H1 (cell line): ENCODE measurements around the gene EPG5. TPM values are rescaled to one million over a fixed set of nuclear protein-coding genes. Genes with fewer than 3 reads are reported as not detected.

ENCODE experiments used
- CTCF ChIA-PET: fragments of 300-600 bp; sonication (Branson Sonifier 250); formaldehyde crosslinking; loops from one replicate; lab custom pipeline; 2021; ENCODE audit not compliant: partially characterized antibody; lab: Charles Lee
- POLR2A ChIA-PET: fragments of 300-600 bp; sonication (Branson Sonifier 250); formaldehyde crosslinking; loops from one replicate; lab custom pipeline; 2021; ENCODE audit warnings: inconsistent platforms; ENCODE audit not compliant: partially characterized antibody; lab: Charles Lee
- DNase-seq, 2 experiments: peaks; one replicate each; pipeline versions ENCODE4 v3.0.0 to v3.0.0-alpha.2; 2010 to 2022; ENCODE audit warnings: low spot score in 2 of 2, low read depth in 1 of 2, mixed read lengths in 1 of 2
- FAIRE-seq: peaks from 2 replicates; lab custom pipeline; 2011; peaks lifted over from hg19 to GRCh38; lab: Jason Lieb, UNC
- H2AFZ ChIP-seq: 2 replicates; pipeline ENCODE4 v1.8.1; 2012; ENCODE audit warnings: low read length, inconsistent platforms
- H2AK5ac ChIP-seq: 2 replicates; pipeline ENCODE4 v1.6.1; 2013; ENCODE audit warnings: low read depth, low read length
- H2BK120ac ChIP-seq: replicated peaks from 2 replicates; pipeline ENCODE3; 2013; ENCODE audit warnings: low read depth, low read length, inconsistent platforms
- H2BK12ac ChIP-seq: 2 replicates; pipeline ENCODE4 v1.6.1; 2013; ENCODE audit warnings: low read depth, low read length
- H2BK15ac ChIP-seq: 2 replicates; pipeline ENCODE4 v1.6.1; 2013; ENCODE audit warnings: low read length
- H2BK20ac ChIP-seq: 2 replicates; pipeline ENCODE4 v1.6.1; 2013; ENCODE audit warnings: low read length
- H2BK5ac ChIP-seq: 2 replicates; pipeline ENCODE4 v1.6.1; 2013; ENCODE audit warnings: low read depth, low read length
- H3K14ac ChIP-seq: 2 replicates; pipeline ENCODE4 v1.6.1; 2013; ENCODE audit warnings: inconsistent platforms; ENCODE audit not compliant: insufficient read length
- H3K18ac ChIP-seq: 2 replicates; pipeline ENCODE4 v1.6.1; 2013; ENCODE audit warnings: low read length; ENCODE audit errors: extremely low read depth
- H3K23ac ChIP-seq: 2 replicates; pipeline ENCODE4 v1.6.1; 2013; ENCODE audit warnings: inconsistent platforms; ENCODE audit not compliant: insufficient read length
- H3K23me2 ChIP-seq: 2 replicates; pipeline ENCODE4 v1.6.1; 2013; ENCODE audit warnings: low read depth, low read length
- H3K27ac ChIP-seq: 2 replicates; pipeline ENCODE4 v1.6.1; 2011; ENCODE audit warnings: low read depth, low read length, inconsistent platforms
- H3K27me3 ChIP-seq, 4 experiments: replicated peaks in 1 of 4; 1 replicate in 1 of 4; 2 replicates in 3 of 4; pipeline versions ENCODE4 v1.6.1 to v1.8.1; 2011 to 2013; ENCODE audit warnings: low read length in 3 of 4, mild to moderate bottlenecking in 3 of 4, inconsistent platforms in 2 of 4, mixed read lengths in 2 of 4, moderate library complexity in 1 of 4; ENCODE audit not compliant: control insufficient read depth in 3 of 4, insufficient read depth in 3 of 4; ENCODE audit errors: extremely low read depth in 1 of 4
- H3K36me3 ChIP-seq, 4 experiments: 2 replicates each; pipeline versions ENCODE4 v1.6.1 to v1.8.1; 2011 to 2013; ENCODE audit warnings: mild to moderate bottlenecking in 4 of 4, low read length in 3 of 4, moderate library complexity in 2 of 4, control low read depth in 1 of 4, inconsistent platforms in 1 of 4; ENCODE audit not compliant: insufficient read depth in 4 of 4, control insufficient read depth in 2 of 4
- H3K4ac ChIP-seq: replicated peaks from 2 replicates; pipeline ENCODE3; 2013; ENCODE audit warnings: low read length, low read depth, mixed read lengths, inconsistent platforms; ENCODE audit not compliant: insufficient read length
- H3K4me1 ChIP-seq, 4 experiments: replicated peaks in 1 of 4; 1 replicate in 1 of 4; 2 replicates in 3 of 4; pipeline versions ENCODE4 v1.6.1 to v1.8.1; 2011 to 2013; ENCODE audit warnings: low read length in 3 of 4, inconsistent platforms in 2 of 4, mixed read lengths in 1 of 4; ENCODE audit not compliant: insufficient read depth in 4 of 4, control insufficient read depth in 3 of 4
- H3K4me2 ChIP-seq, 2 experiments: 2 replicates each; pipeline versions ENCODE4 v1.6.1 to v1.8.1; 2011 to 2013; ENCODE audit warnings: low read depth in 2 of 2, low read length in 2 of 2, control low read depth in 1 of 2, inconsistent platforms in 1 of 2, mild to moderate bottlenecking in 1 of 2; ENCODE audit not compliant: insufficient read depth in 1 of 2
- H3K4me3 ChIP-seq, 4 experiments: fragments of 200-600, 300-600 bp in 1 of 4; sonication (generic), shearing (Covaris generic), sonication (Bioruptor Twin) in 1 of 4; 2 replicates each; pipeline versions ENCODE4 v1.5.1 to v1.8.1; 2011 to 2016; ENCODE audit warnings: low read length in 4 of 4, low read depth in 3 of 4, control low read depth in 2 of 4, inconsistent platforms in 2 of 4, mild to moderate bottlenecking in 2 of 4, mixed read lengths in 1 of 4, moderate library complexity in 1 of 4; ENCODE audit not compliant: insufficient read depth in 2 of 4; ENCODE audit errors: extremely low read depth in 1 of 4
- H3K56ac ChIP-seq: replicated peaks from 2 replicates; pipeline ENCODE3; 2013; ENCODE audit warnings: low read depth, mild to moderate bottlenecking, mixed read lengths, low read length, inconsistent platforms; ENCODE audit not compliant: insufficient read length
- H3K79me1 ChIP-seq: 2 replicates; pipeline ENCODE4 v1.6.1; 2013; ENCODE audit warnings: low read depth, low read length, control low read depth
- H3K79me2 ChIP-seq, 2 experiments: 2 replicates each; pipeline versions ENCODE4 v1.6.1 to v1.8.1; 2012 to 2013; ENCODE audit warnings: low read length in 2 of 2, mild to moderate bottlenecking in 2 of 2, inconsistent platforms in 1 of 2; ENCODE audit not compliant: insufficient read depth in 2 of 2, control insufficient read depth in 1 of 2
- H3K9ac ChIP-seq, 4 experiments: replicated peaks in 1 of 4; 1 replicate in 1 of 4; 2 replicates in 3 of 4; pipeline versions ENCODE4 v1.6.1 to v1.8.1; 2011 to 2013; ENCODE audit warnings: low read depth in 3 of 4, low read length in 3 of 4, control low read depth in 2 of 4, mild to moderate bottlenecking in 2 of 4, moderate library complexity in 2 of 4, inconsistent platforms in 1 of 4; ENCODE audit errors: extremely low read depth in 1 of 4
- H3K9me3 ChIP-seq, 2 experiments: 2 replicates each; pipeline versions ENCODE4 v1.6.1 to v1.8.1; 2012 to 2013; ENCODE audit warnings: mild to moderate bottlenecking in 2 of 2, moderate library complexity in 2 of 2, control low read depth in 1 of 2, inconsistent platforms in 1 of 2, low read depth in 1 of 2, low read length in 1 of 2, mixed read lengths in 1 of 2; ENCODE audit not compliant: insufficient read depth in 2 of 2
- H4K20me1 ChIP-seq, 2 experiments: replicated peaks in 1 of 2; 2 replicates each; pipeline versions ENCODE3 to v1.8.1; 2011 to 2013; ENCODE audit warnings: inconsistent platforms in 2 of 2, low read length in 2 of 2, mild to moderate bottlenecking in 1 of 2; ENCODE audit not compliant: insufficient read depth in 2 of 2, control insufficient read depth in 1 of 2
- H4K5ac ChIP-seq: 2 replicates; pipeline ENCODE4 v1.6.1; 2013; ENCODE audit warnings: low read length, low read depth, mixed read lengths, inconsistent platforms; ENCODE audit not compliant: insufficient read length
- H4K8ac ChIP-seq: 2 replicates; pipeline ENCODE4 v1.8.0; 2013; ENCODE audit warnings: mild to moderate bottlenecking, moderate library complexity, low read length, inconsistent platforms; ENCODE audit not compliant: insufficient read depth; ENCODE audit errors: extremely low read depth
- H4K91ac ChIP-seq: replicated peaks from 2 replicates; pipeline ENCODE3; 2013; ENCODE audit warnings: low read length, mixed read lengths, inconsistent platforms; ENCODE audit not compliant: insufficient read length
- EGR1 ChIP-seq: IDR thresholded peaks from 2 replicates; pipeline ENCODE4 v1.6.1; 2011; ENCODE audit warnings: low read depth, low read length, borderline replicate concordance
- GTF2F1 ChIP-seq: IDR thresholded peaks from 2 replicates; pipeline ENCODE4 v1.6.1; 2012; ENCODE audit warnings: low read depth, low read length, improper control_type of control experiment, borderline replicate concordance
- JUN ChIP-seq: IDR thresholded peaks from 2 replicates; pipeline ENCODE4 v1.6.1; 2011; ENCODE audit warnings: low read depth, mild to moderate bottlenecking, improper control_type of control experiment, low read length
- JUND ChIP-seq: IDR thresholded peaks from 2 replicates; pipeline ENCODE4 v1.6.1; 2011; ENCODE audit warnings: mild to moderate bottlenecking, improper control_type of control experiment, low read length
- NRF1 ChIP-seq: IDR thresholded peaks from 2 replicates; pipeline ENCODE4 v1.6.1; 2011; ENCODE audit warnings: mild to moderate bottlenecking, low read depth, low read length, improper control_type of control experiment
- POLR2A ChIP-seq, 2 experiments: IDR thresholded peaks; 1 replicate in 1 of 2; 2 replicates in 1 of 2; pipeline ENCODE4 v1.6.1; 2011; ENCODE audit warnings: low read depth in 2 of 2, low read length in 2 of 2, mild to moderate bottlenecking in 2 of 2; ENCODE audit errors: control extremely low read depth in 1 of 2
- RBBP5 ChIP-seq: IDR thresholded peaks from 2 replicates; pipeline ENCODE4 v1.7.1; 2012; ENCODE audit warnings: low read depth, mild to moderate bottlenecking, inconsistent platforms, low read length, moderate library complexity, borderline replicate concordance
- SAP30 ChIP-seq: fragments of 300-600 bp; sonication (generic); IDR thresholded peaks from 2 replicates; pipeline ENCODE4 v1.7.1; 2012; ENCODE audit warnings: low read length, moderate library complexity, mild to moderate bottlenecking, inconsistent platforms; ENCODE audit not compliant: insufficient read depth, insufficient replicate concordance
- SIN3A ChIP-seq, 2 experiments: IDR thresholded peaks in 1 of 2; conservative IDR thresholded peaks in 1 of 2; 2 replicates each; pipeline ENCODE4 v1.6.1; 2011 to 2012; ENCODE audit warnings: low read length in 2 of 2, improper control_type of control experiment in 1 of 2, low read depth in 1 of 2, mild to moderate bottlenecking in 1 of 2
- SP4 ChIP-seq: IDR thresholded peaks from 2 replicates; pipeline ENCODE4 v1.6.1; 2012; ENCODE audit warnings: low read length, inconsistent platforms
- TAF7 ChIP-seq: optimal IDR thresholded peaks from 2 replicates; pipeline ENCODE3; 2011; ENCODE audit warnings: low read depth, mild to moderate bottlenecking, inconsistent platforms, low read length, moderate library complexity, borderline replicate concordance
- ZNF274 ChIP-seq: IDR thresholded peaks from 2 replicates; pipeline ENCODE4 v1.7.0; 2012; ENCODE audit warnings: low read length, borderline replicate concordance; ENCODE audit errors: extremely low read depth
- WGBS, 2 experiments: shearing (Covaris generic) in 1 of 2; methylation state at CpG; one replicate each; pipeline versions ENCODE4 v1.1.6 to v1.1.7; 2013 to 2015; ENCODE audit warnings: low lambda C conversion rate in 2 of 2, mixed read lengths in 2 of 2, inconsistent platforms in 1 of 2, low coverage in 1 of 2, missing lambda C conversion rate in 1 of 2; ENCODE audit not compliant: insufficient replicate concordance in 2 of 2, insufficient coverage in 1 of 2, insufficient read length in 1 of 2; ENCODE audit errors: extremely low coverage in 1 of 2, missing lambda C conversion rate in 1 of 2; 5-methylcytosine and 5-hydroxymethylcytosine counted together
- polyA plus RNA-seq, 7 experiments: library from polyadenylated mRNA; depleted of rRNA in 3 of 7; stranded (reverse) in 5 of 7; unstranded in 2 of 7; fragments of >200 nt in 5 of 7; fragments of 200-250 nt in 2 of 7; gene quantifications; 1 replicate in 5 of 7; 2 replicates in 1 of 7; 4 replicates in 1 of 7; pipeline versions ENCODE4 v1.2.1 to v1.2.3, GENCODE V29; 2011 to 2013; ENCODE audit warnings: missing spikeins in 2 of 7, mixed read lengths in 2 of 7
- total RNA-seq: library from RNA; stranded (reverse); fragmentation: NEBNext Ultra II Directional; extraction: Animal tissue kit (Norgen Biotek cat#: 25700); gene quantifications from 2 replicates; pipeline ENCODE4 v1.2.1, GENCODE V29; 2021
- TF ChIP-seq, protein P1 (sequence below): IDR thresholded peaks from 2 replicates; pipeline ENCODE4 v1.6.1; 2011; ENCODE audit warnings: low read length, improper control_type of control experiment

EPG5 gene
- total and polyA plus RNA-seq, 2 of the 8 experiments (the other 6 are each of a cell fraction or from before 2014, with no cell fraction given), result 14.1 to 18.3 TPM

DNA sequence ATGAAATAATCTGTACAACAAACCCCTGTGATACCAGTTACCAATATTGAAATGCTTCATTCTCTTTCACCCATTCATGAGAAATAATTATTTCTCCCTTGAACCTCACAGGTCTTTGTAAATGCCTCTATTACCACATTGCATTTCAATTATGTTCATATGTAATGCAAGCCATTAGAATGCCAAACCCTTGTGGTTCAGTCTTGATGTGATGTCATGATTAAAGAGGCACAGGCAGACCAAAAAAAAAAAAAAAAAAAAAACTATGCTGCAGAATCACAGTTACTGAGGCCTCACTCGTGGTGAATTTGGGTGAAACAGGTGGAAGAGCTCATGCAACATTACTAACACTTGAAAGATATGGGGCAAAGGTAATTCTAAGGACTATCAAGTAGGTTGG, 9.4 kb upstream of the EPG5 start:
- peaks cover 0 to 8% (median 3%) of the 10 kb centered on the region in 4 experiments; a peak in 3 of 7 replicates for H3K4me1 ChIP-seq
- no peak overlapping the region for H2BK20ac ChIP-seq
- H3K79me1 ChIP-seq, result no peaks in the 10 kb centered on the region
- no peaks in the 10 kb centered on the region for H3K79me2 ChIP-seq
- H3K36me3 ChIP-seq, result no peaks in the 10 kb centered on the region
- no peak overlapping the region for H2BK12ac ChIP-seq
- WGBS, 2 experiments, result 100% methylated on average over 1 of the region's 1 CpG; no CpG with 5 or more reads in 1 of the 2 experiments
- H3K27ac ChIP-seq, result no peak overlapping the region
- no peak overlapping the region for H2AK5ac ChIP-seq
- no peak overlapping the region for H3K14ac ChIP-seq
- FAIRE-seq, result no peak
- H2BK15ac ChIP-seq, result no peak overlapping the region
- H3K23me2 ChIP-seq, result no peaks in the 10 kb centered on the region
- H3K23ac ChIP-seq, result no peak overlapping the region
- no peak overlapping the region for H3K4me3 ChIP-seq
- POLR2A ChIA-PET, result interaction anchor here (1.7 to 2.0 kb wide), 2 partner anchors 14 to 19 kb away, joined by 4 to 5 read pairs; no protein-coding TSS in a partner anchor
- no peak overlapping the region for H2BK5ac ChIP-seq
- no peak overlapping the region for H3K4ac ChIP-seq
- CTCF ChIA-PET, result interaction anchor here (0.7 to 4.4 kb wide), 10 partner anchors 11 to 314 kb away, joined by 3 to 27 read pairs (median 6); partner anchors contain the start of gene PSTPIP2
- H3K27me3 ChIP-seq, result no peaks in the 10 kb centered on the region
- H3K4me2 ChIP-seq, result no peak overlapping the region
- no peak overlapping the region for H3K9ac ChIP-seq
- no peak overlapping the region for H4K5ac ChIP-seq
- no peak overlapping the region for H4K8ac ChIP-seq
- H4K20me1 ChIP-seq, result no peaks in the 10 kb centered on the region
- no peak overlapping the region for H3K56ac ChIP-seq
- H3K18ac ChIP-seq, result no peak overlapping the region
- no peak overlapping the region for H4K91ac ChIP-seq
- no peak for DNase-seq
- no peaks in the 10 kb centered on the region for H3K9me3 ChIP-seq
- no peak overlapping the region for H2AFZ ChIP-seq
- H2BK120ac ChIP-seq, result no peak overlapping the region
- TF ChIP-seq GTF2F1, result no peak
- no peak for TF ChIP-seq ZNF274
- no peak for TF ChIP-seq RBBP5
- TF ChIP-seq JUND, result no peak
- TF ChIP-seq, protein P1, sequence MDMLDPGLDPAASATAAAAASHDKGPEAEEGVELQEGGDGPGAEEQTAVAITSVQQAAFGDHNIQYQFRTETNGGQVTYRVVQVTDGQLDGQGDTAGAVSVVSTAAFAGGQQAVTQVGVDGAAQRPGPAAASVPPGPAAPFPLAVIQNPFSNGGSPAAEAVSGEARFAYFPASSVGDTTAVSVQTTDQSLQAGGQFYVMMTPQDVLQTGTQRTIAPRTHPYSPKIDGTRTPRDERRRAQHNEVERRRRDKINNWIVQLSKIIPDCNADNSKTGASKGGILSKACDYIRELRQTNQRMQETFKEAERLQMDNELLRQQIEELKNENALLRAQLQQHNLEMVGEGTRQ, result no peak
- no peak for TF ChIP-seq POLR2A (IDR thresholded peaks at IDR 0.05; ENCODE audit: control extremely low read depth in 1 of 2, low read depth in 2 of 2, low read length in 2 of 2)
- TF ChIP-seq EGR1, result no peak
- TF ChIP-seq SP4, result no peak
- TF ChIP-seq NRF1, result no peak
- TF ChIP-seq SAP30, result no peak
- no peak for TF ChIP-seq TAF7
- no peak for TF ChIP-seq SIN3A (conservative IDR thresholded peaks at IDR 0.05 in 1 of 2, IDR thresholded peaks at IDR 0.05 in 1 of 2; ENCODE audit: low read depth in 1 of 2, low read length in 2 of 2)
- TF ChIP-seq JUN, result no peak
